KOPT-K1 (cell line): ENCODE measurements around the gene NUDT13.

Experiments used
- H3K27ac ChIP-seq: fragments of 200-600 bp; sonication (generic); 2 replicates; pipeline ENCODE4 v1.5.1; 2016; ENCODE audit warnings: antibody characterized with exemption, mild to moderate bottlenecking, low read depth, low read length; ENCODE audit not compliant: poor library complexity, severe bottlenecking
- H3K36me3 ChIP-seq: fragments of 200-600 bp; sonication (generic); 2 replicates; pipeline ENCODE4 v1.5.1; 2017; ENCODE audit warnings: antibody characterized with exemption, mild to moderate bottlenecking, low read length, moderate library complexity; ENCODE audit not compliant: insufficient read depth
- H3K9me3 ChIP-seq: fragments of 200-600 bp; sonication (generic); 2 replicates; pipeline ENCODE4 v1.5.1; 2017; ENCODE audit warnings: antibody characterized with exemption, low read length, mild to moderate bottlenecking; ENCODE audit not compliant: insufficient read depth, poor library complexity, severe bottlenecking

The NUDT13 gene

DNA sequence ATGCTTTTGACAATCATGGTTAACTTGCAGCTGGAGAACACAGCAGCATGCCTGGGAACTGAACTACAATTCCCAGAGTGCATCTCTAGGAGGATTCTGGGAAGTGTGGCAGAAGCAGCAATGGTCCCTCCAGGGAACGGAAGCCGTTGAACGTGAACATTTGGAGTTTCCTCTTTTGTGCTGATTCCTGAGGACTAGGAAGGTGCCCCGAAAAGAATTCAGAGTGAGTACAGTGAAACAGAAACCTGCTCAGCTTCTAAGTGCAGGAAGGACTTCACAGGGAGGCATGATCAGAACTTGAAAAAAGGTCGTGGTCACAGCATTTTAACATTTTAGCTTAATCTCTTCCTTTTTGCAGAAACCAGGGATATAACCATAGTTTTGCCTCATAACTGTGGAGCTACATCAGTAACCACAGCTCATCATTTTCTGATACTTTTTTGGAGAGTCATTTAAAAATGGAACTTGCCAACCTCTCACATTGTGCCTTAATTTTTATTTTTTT is at the start of gene NUDT13:
Gene NUDT13 (plus strand): TSS at position 111 of the 505 bp plus-strand sequence. CDS start 3,911 bp downstream, outside the sequence.
- H3K27ac ChIP-seq: peak within 1 kb of the TSS; percentile 34
- peaks cover 12% of the 10 kb centered on the region for H3K9me3 ChIP-seq
- peaks cover 33% of the 10 kb centered on the region for H3K36me3 ChIP-seq

DNA sequence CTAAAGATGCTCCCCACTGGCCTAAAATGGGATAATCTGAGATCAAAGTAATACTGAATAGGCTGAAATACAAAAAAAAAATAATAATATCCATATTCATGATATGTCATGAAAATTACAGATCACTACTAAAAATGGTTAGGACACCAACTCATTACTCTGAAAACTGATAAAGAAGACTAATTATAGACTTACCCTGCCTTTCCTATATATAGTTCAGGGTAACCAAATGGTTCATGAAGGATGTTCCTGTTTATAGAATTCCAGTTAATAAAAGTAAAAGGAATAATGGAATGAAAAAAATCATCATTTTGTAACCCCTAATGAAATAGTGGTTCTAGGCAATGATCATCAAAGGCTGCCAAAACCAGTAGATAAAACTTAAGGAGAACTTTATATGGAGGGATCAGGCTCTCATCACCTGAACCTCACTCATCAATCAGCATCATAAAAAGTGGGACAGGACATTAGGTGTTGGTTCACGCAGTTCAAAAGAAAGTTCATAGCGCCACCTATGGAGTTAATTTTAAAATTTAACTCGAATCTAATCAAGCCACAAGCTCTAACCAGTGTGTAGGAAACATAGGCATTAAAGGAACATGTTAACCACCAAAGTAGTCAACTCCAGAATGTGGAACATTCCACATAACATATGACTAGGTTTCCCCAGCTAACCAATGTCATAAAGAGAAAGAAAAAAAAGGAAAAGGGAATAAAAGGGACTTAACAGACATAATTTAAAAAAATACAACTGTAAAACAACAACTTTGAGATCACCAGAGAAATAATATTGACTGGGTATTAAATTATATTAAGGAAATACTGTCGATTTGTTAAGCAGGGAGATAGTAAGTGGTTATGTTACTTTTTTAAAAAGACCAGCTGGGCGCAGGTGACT is 49.3 kb upstream of the NUDT13 start:
- Histone ChIP-seq H3K36me3 (peaks cover 72% of the 10 kb centered on the region), H3K27ac (no peak overlapping the region), H3K9me3 (no peaks in the 10 kb centered on the region)

DNA sequence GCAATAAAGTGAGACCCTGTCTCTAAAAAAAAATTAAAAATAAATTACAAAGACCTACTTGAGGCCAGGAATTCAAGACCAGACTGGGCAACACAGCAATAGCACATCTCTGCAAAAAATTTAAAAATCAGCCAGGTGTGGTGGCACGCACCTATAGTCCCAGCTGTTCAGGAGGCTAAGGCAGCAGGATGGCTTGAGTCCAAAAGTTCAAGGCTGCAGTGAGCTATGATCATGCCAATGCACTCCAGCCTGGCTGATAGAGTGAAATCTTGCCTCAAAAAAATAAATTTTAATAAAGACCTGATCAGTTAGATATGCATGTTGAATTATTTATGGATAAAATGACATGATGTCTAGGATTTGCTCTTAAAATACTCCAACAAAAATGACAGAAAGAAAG is 48.5 kb upstream of the NUDT13 start:
- Histone ChIP-seq H3K27ac (no peak overlapping the region), H3K36me3 (peaks cover 76% of the 10 kb centered on the region), H3K9me3 (no peaks in the 10 kb centered on the region)

DNA sequence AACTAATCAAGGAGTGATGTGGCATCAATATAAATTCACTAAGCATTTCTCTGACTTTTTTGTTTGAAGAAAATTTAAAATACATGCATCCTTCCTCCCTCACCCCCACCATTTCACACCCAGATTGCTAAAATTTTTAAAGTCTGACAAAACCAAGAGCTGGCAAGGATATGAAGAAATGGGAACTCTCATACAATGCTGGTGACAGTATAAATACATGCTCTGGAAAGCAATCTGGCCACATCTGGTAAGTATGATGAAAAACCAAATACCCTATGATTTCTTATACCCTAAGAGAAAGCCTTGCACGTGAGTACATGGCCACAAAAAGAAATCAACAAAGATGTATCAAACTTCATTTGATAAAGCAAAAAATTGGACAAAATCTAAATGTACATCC is 44.8 kb upstream of the NUDT13 start:
- no peaks in the 10 kb centered on the region for H3K9me3 ChIP-seq
- H3K36me3 ChIP-seq: peaks cover 88% of the 10 kb centered on the region
- no peak overlapping the region for H3K27ac ChIP-seq

DNA sequence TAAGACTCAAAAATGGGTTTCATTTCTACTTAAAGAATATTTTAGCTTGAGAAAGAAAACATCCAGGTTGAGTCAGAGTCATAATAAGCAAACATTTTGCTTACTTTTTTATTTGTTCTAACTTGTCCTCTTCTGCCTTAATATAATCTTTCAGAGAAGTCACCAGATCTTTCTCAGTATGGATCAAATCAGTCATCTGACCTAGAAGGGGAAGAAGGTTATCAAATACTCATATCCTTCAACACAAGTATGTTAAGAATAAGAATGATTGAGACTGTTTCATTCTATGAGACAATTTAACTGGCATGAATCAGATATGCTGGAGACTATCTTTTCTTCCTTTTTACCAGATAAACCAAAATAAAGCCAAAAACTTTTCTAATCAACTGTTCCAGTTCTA is 36.6 kb upstream of the NUDT13 start:
- no peak overlapping the region for H3K27ac ChIP-seq
- H3K36me3 ChIP-seq: peaks cover 76% of the 10 kb centered on the region

DNA sequence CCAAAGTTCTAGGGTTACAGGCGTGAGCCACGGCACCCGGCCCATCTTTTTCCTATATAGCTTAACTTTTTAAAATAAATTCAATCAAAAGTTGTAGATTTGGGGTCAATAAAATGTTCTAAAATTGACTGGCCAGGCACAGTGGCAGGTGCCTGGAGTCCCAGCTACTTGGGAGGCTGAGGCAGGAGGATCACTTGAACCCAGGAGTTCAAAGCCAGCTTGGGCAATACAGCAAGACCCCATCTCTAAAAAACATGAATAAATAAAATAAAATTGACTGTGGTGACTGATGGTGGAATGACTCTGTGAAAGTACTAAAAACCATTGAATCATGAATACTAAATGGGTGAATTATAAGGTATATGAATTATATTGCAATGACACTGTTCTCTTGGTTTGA is 34.4 kb upstream of the NUDT13 start:
- no peak overlapping the region for H3K27ac ChIP-seq
- H3K9me3 ChIP-seq: no peaks in the 10 kb centered on the region
- H3K36me3 ChIP-seq: peaks cover 60% of the 10 kb centered on the region

More for the DNA sequence above, 36.6 kb upstream of the NUDT13 start:
- H3K9me3 ChIP-seq: no peaks in the 10 kb centered on the region

DNA sequence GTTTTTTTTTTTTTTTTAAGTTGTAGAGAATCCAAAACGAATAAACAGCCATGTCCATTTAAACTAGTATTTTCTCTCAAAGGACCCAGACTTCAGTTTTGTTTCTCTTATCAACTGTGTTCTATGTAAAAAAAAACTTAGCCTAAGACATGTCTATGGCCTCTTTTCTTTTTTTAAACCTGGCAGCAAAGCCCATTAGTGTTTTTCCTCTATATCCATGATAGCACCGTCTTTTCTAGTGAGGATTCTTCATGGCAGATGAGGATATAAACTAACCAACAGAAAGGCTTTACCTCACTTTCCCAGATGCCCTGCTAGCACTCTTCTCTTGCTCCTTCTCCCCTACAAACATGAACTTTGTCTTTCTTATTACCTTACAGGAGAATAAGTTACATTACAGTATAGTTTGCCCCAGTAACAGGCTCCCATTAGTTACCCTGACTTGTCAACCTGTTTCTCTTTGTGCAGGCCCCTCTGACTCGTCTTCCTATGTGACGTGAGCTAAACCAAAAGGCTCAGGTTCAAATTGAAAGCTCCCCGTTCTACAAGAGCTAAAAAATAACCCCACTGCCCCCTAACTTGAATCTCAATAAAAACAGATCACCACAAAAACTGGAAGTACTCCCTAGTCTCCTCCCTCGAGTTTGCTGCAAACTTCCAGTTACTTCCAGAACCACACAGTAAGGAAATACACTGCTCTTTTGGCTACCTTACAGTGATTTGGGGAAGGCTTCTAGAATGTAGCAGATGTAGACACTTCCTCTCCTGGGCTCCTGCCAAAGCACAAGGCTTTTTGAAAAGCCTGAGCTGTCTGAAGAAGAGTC is 33.7 kb upstream of the NUDT13 start:
- no peak overlapping the region for H3K27ac ChIP-seq
- H3K9me3 ChIP-seq: no peaks in the 10 kb centered on the region
- peaks cover 53% of the 10 kb centered on the region for H3K36me3 ChIP-seq

DNA sequence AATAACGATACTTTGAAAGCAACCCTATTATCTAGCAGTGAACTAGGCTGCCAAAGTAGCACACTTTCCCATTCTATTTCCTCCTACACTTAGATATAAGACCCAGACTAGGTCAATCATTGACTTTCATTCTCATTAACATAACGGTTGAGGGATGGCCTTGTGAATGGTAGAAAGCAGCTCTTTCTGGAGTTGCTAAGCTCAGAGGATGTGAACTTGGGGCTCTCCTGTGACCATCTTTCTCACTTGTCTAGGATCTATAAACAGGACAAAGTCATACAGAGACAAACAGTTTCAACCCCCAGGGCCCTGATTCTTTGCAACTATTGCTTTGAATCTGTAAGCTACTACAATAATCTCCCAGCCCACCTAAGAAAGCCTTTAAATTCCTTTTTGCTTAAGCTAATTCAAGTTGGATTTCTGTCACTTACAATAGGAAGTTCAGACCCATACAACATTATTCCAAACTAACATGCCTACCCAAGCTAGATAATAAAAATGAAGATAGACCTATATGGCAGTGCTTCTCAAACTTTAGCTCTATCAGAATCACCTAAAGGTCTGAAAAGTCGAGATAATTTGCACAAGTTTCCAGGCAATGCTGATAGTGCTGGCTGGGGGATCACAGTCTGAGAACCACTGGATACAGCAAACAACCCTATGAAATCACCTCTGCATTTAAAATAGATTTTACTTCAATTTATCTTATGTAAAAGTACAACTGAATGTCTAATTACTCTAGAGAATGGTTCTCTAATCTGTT is 30.3 kb upstream of the NUDT13 start:
- Histone ChIP-seq H3K36me3 (peaks cover 19% of the 10 kb centered on the region), H3K9me3 (no peaks in the 10 kb centered on the region), H3K27ac (no peak overlapping the region)

DNA sequence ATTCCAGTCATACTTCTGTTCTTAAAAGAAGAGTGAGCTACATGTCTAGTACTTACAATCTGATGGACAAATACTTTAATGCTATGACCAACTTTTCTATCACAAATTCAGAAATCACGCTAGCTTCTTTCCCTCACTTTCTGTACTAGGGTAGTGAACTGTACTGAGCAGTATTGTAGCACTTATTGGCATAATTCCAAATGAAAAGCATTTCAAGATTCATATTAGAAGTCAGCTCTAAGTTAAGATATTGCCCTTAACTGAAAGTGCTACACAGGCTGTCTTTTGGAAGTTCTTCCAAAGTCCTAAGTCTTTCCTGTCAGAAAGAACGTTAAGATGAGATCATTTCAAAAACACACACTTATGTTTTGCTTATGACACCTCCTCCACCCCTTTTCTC is 27.0 kb upstream of the NUDT13 start:
- Histone ChIP-seq H3K9me3 (no peaks in the 10 kb centered on the region), H3K27ac (no peak overlapping the region), H3K36me3 (peaks cover 11% of the 10 kb centered on the region)

DNA sequence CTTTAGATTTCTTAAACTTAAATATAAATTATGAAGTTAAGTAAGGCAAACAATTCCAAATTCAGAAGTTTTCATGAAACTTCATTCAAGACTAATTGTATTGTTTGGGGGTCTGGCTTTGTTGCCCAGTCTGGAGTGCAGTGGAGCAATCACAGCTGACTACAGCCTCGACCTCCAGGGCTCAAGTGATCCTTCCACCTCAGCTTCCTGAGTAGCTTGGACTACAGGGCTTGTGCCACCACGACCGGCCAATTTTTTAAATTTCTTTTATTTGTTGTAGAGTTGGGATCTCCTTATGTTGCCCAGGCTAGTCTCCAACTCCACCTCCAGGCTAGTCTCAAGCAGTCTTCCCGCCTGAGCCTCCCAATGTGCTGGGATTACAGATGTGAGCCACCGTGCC is 26.0 kb upstream of the NUDT13 start:
- H3K36me3 ChIP-seq: peaks cover 14% of the 10 kb centered on the region
- H3K9me3 ChIP-seq: no peaks in the 10 kb centered on the region
- H3K27ac ChIP-seq: no peak overlapping the region

DNA sequence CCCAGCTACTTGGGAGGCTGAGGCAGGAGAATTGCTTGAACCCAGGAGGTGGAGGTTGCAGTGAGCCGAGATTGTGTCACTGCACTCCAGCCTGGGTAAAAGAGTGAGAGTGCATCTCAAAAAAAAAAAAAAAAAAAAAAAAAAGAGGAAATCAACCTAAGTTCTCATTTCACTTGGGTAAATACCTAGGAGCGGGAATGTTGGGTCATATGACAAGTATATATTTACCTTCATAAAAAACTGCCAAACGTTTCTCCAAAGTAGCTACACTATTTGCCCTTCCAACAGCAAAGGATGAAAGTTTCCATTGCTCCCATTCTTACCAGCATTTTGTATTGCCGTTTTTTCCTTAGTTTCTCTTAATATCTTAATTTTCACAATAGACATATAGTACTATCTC is 23.4 kb upstream of the NUDT13 start:
- Histone ChIP-seq H3K36me3 (peaks cover 14% of the 10 kb centered on the region), H3K27ac (no peak overlapping the region)

DNA sequence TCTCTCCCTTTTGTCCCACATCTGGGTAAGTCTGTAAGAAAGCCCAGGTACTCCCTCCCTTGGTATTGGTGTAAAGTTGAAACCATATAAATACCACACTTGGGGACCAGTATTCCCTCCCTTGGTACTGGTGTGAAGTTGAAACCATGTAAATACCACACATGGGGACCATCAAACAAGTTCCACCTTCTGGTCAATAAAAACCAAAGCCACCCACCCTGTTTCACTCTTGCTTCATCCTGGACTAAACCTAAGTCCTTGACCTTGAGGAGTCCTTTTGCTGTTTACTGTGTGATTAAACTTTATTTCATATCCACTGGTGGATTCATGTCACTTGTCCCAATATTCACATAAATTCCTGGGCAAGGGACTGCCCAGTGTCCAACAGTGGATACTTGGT is 22.0 kb upstream of the NUDT13 start:
- H3K9me3 ChIP-seq: no peaks in the 10 kb centered on the region
- peaks cover 14% of the 10 kb centered on the region for H3K36me3 ChIP-seq
- H3K27ac ChIP-seq: no peak overlapping the region

More for the DNA sequence above, 23.4 kb upstream of the NUDT13 start:
- H3K9me3 ChIP-seq: no peaks in the 10 kb centered on the region

DNA sequence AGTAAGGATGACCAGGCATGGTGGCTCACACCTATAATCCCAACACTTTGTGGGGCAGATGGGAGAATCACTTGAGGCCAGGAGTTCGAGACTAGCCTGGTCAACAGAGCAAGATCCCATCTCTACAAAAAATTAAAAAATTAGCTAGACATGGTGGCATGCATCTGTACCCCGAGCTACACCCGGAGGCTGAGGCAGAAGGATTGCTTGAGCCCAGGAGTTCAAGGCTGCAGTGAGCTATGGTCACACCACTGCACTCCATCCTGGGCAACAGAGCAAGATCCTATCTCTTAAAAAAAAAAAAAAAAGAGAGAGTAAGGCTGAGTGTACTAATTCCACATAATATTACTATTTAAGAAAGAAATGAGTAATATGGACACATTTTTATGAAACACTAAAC is 17.4 kb upstream of the NUDT13 start:
- no peaks in the 10 kb centered on the region for H3K9me3 ChIP-seq
- H3K36me3 ChIP-seq: peaks cover 13% of the 10 kb centered on the region
- H3K27ac ChIP-seq: no peak overlapping the region

DNA sequence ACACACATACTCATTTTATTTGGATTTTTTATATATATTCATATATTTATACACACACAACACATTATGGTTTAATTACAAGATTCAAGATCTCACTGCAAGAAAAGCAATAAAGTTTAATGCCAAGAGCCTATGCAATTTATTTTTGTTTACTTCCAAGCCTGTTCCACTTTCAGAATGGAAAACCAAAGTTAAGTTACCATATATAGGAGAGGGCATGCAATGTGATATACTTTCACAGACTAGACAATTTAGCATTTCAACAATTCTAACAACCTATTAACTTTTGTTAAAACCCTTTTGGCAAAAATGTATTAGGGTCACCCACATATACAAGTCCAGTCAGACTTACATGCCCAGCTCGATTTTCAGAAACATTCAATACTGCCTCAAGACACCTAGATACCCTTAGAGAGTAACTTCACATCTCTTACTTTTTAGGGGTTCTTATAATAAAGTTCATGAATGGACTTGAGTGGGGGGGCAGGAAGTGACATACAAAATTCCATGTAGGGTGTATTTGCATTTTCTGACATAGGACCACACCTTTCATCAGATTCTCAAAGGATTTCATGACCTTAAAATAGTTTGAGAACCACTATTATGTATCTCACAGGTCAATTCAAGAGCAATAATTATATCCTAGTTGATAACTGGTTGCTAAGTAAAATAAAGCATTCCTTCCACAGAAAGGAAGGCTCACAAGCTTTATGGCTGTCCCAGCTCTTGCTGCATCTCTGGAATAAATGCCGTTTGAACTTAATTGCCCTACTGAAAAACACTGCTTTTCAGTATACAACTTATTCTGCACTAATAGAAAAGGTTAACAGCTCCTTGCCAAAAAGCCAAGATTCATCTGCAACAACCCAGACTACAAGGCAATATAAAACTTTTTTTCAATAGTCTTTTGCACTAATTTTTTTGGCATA is 16.1 kb upstream of the NUDT13 start:
- peaks cover 8% of the 10 kb centered on the region; the same call in 1 of the 2 replicates for H3K36me3 ChIP-seq
- no peak overlapping the region for H3K27ac ChIP-seq

More for the DNA sequence above, 16.1 kb upstream of the NUDT13 start:
- H3K9me3 ChIP-seq: no peaks in the 10 kb centered on the region
